ENCODE results near the gene ACSF2.

Gene ACSF2

DNA sequence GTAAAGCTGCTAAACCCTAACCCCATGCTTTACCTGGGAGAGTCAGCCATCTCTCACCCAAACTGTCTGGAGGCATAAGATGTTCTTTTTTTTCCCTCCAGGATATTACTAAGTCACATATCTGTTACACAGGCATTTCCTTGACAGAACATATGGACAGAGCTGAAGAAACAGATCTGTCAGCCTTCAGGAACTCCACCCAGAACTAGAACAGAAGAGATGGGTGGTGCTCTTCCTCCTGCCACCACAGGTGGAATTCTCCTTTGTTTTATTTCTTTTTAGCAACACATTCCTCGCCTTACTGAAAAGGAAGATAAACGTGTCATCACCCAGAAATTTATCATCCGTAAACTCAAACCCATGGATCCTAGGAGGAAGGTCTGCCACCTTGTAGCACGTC lies 91.0 kb downstream of the ACSF2 start:
- ATAC-seq = no peak
- TF ChIP-seq ZFP30 (CRISPR knock-in tag; IDR thresholded peaks at IDR 0.05) (no peak), BACH2 (CRISPR knock-in tag; IDR thresholded peaks at IDR 0.05; ENCODE audit: borderline replicate concordance) (no peak), SNAI2 (CRISPR knock-in tag; IDR thresholded peaks at IDR 0.05) (no peak), GLIS3 (CRISPR knock-in tag; IDR thresholded peaks at IDR 0.05) (no peak), CSDC2 (CRISPR knock-in tag; IDR thresholded peaks at IDR 0.05) (no peak), TOX (CRISPR knock-in tag; IDR thresholded peaks at IDR 0.05; ENCODE audit: borderline replicate concordance) (no peak), ZNF70 (CRISPR knock-in tag; IDR thresholded peaks at IDR 0.05) (no peak), ZFP3 (CRISPR knock-in tag; IDR thresholded peaks at IDR 0.05) (no peak), ESRRG (CRISPR knock-in tag; IDR thresholded peaks at IDR 0.05) (no peak), ZNF8 (CRISPR knock-in tag; IDR thresholded peaks at IDR 0.05) (no peak), TCF4 (CRISPR knock-in tag; IDR thresholded peaks at IDR 0.05; ENCODE audit: borderline replicate concordance) (no peak), ZNF565 (CRISPR knock-in tag; conservative IDR thresholded peaks at IDR 0.05; ENCODE audit: low read depth) (no peak), ZC3H10 (CRISPR knock-in tag; IDR thresholded peaks at IDR 0.05) (no peak), OSR1 (CRISPR knock-in tag; IDR thresholded peaks at IDR 0.05) (no peak), ARNTL (CRISPR knock-in tag; IDR thresholded peaks at IDR 0.05; ENCODE audit: borderline replicate concordance, low read depth) (no peak)
- TF ChIP-seq, protein P1, sequence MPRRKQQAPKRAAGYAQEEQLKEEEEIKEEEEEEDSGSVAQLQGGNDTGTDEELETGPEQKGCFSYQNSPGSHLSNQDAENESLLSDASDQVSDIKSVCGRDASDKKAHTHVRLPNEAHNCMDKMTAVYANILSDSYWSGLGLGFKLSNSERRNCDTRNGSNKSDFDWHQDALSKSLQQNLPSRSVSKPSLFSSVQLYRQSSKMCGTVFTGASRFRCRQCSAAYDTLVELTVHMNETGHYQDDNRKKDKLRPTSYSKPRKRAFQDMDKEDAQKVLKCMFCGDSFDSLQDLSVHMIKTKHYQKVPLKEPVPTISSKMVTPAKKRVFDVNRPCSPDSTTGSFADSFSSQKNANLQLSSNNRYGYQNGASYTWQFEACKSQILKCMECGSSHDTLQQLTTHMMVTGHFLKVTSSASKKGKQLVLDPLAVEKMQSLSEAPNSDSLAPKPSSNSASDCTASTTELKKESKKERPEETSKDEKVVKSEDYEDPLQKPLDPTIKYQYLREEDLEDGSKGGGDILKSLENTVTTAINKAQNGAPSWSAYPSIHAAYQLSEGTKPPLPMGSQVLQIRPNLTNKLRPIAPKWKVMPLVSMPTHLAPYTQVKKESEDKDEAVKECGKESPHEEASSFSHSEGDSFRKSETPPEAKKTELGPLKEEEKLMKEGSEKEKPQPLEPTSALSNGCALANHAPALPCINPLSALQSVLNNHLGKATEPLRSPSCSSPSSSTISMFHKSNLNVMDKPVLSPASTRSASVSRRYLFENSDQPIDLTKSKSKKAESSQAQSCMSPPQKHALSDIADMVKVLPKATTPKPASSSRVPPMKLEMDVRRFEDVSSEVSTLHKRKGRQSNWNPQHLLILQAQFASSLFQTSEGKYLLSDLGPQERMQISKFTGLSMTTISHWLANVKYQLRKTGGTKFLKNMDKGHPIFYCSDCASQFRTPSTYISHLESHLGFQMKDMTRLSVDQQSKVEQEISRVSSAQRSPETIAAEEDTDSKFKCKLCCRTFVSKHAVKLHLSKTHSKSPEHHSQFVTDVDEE (CRISPR knock-in tag; IDR thresholded peaks at IDR 0.05) = no peak
- TF ChIP-seq, protein P2, sequence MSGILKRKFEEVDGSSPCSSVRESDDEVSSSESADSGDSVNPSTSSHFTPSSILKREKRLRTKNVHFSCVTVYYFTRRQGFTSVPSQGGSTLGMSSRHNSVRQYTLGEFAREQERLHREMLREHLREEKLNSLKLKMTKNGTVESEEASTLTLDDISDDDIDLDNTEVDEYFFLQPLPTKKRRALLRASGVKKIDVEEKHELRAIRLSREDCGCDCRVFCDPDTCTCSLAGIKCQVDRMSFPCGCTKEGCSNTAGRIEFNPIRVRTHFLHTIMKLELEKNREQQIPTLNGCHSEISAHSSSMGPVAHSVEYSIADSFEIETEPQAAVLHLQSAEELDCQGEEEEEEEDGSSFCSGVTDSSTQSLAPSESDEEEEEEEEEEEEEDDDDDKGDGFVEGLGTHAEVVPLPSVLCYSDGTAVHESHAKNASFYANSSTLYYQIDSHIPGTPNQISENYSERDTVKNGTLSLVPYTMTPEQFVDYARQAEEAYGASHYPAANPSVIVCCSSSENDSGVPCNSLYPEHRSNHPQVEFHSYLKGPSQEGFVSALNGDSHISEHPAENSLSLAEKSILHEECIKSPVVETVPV (CRISPR knock-in tag; IDR thresholded peaks at IDR 0.05) = no peak
- TF ChIP-seq, protein P3, sequence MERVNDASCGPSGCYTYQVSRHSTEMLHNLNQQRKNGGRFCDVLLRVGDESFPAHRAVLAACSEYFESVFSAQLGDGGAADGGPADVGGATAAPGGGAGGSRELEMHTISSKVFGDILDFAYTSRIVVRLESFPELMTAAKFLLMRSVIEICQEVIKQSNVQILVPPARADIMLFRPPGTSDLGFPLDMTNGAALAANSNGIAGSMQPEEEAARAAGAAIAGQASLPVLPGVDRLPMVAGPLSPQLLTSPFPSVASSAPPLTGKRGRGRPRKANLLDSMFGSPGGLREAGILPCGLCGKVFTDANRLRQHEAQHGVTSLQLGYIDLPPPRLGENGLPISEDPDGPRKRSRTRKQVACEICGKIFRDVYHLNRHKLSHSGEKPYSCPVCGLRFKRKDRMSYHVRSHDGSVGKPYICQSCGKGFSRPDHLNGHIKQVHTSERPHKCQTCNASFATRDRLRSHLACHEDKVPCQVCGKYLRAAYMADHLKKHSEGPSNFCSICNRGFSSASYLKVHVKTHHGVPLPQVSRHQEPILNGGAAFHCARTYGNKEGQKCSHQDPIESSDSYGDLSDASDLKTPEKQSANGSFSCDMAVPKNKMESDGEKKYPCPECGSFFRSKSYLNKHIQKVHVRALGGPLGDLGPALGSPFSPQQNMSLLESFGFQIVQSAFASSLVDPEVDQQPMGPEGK (CRISPR knock-in tag; IDR thresholded peaks at IDR 0.05; ENCODE audit: borderline replicate concordance) = no peak
- TF ChIP-seq, protein P4, sequence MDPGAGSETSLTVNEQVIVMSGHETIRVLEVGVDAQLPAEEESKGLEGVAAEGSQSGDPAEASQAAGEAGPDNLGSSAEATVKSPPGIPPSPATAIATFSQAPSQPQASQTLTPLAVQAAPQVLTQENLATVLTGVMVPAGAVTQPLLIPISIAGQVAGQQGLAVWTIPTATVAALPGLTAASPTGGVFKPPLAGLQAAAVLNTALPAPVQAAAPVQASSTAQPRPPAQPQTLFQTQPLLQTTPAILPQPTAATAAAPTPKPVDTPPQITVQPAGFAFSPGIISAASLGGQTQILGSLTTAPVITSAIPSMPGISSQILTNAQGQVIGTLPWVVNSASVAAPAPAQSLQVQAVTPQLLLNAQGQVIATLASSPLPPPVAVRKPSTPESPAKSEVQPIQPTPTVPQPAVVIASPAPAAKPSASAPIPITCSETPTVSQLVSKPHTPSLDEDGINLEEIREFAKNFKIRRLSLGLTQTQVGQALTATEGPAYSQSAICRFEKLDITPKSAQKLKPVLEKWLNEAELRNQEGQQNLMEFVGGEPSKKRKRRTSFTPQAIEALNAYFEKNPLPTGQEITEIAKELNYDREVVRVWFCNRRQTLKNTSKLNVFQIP (CRISPR knock-in tag; IDR thresholded peaks at IDR 0.05; ENCODE audit: borderline replicate concordance, low read depth) = no peak

DNA sequence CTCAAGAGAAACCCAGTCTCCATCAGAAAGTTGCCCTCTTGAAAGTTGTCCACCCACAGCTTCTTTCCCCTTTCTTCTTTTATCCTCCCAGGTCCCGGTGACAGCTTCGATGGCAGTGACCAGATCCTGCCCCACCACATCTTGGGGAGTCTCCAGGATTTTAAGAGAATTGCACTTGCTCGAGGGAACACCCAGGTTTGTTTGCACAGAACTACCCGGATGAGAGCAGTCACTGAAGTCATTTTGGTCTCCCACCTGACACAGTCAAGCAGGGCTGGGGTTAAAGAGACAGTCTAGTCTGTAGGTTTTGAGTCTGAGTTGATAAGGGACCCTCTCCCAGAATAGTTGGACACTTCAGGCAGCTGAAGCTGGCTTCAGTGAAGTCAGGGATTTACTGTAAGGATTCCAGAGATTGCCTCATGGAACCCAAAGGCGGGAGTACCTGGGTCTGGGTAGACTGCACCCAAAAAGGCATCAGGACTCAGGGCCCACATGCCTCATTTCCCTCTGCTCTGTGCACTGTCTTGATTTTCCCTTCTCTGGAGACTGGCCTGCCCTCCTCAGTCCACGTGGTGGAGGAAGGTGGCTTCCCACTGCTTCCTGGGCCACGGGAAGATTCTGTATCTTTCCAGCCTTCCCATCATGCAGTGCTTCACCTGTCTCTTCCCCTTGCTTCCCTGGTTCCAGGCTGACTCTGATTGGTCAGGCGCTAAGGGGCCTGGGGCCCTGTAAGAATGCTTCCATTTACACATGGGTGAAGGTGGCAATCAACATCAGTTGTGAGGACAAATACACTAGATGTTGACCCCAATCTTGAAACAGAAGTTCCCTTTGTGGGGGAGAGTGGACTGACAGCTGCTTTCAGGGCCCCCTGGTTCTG lies 91.7 kb downstream of the ACSF2 start:
- no peak for ATAC-seq
- TF ChIP-seq ESRRG (CRISPR knock-in tag; IDR thresholded peaks at IDR 0.05) (no peak), TCF4 (CRISPR knock-in tag; IDR thresholded peaks at IDR 0.05; ENCODE audit: borderline replicate concordance) (no peak), ZFP30 (CRISPR knock-in tag; IDR thresholded peaks at IDR 0.05) (no peak), ZC3H10 (CRISPR knock-in tag; IDR thresholded peaks at IDR 0.05) (no peak), ZFP3 (CRISPR knock-in tag; IDR thresholded peaks at IDR 0.05) (no peak), ARNTL (CRISPR knock-in tag; IDR thresholded peaks at IDR 0.05; ENCODE audit: borderline replicate concordance, low read depth) (no peak), BACH2 (CRISPR knock-in tag; IDR thresholded peaks at IDR 0.05; ENCODE audit: borderline replicate concordance) (no peak), TOX (CRISPR knock-in tag; IDR thresholded peaks at IDR 0.05; ENCODE audit: borderline replicate concordance) (no peak)
- TF ChIP-seq, protein P3 (CRISPR knock-in tag; IDR thresholded peaks at IDR 0.05; ENCODE audit: borderline replicate concordance) = no peak

Data from SK-N-SH treated with all-trans-retinoic acid at 6 μM for 48 hours (cell line).